NCI-H69 (cell line): ENCODE data around the gene HLCS.
A peak's percentile ranks its signal among the peaks of the same experiment; 100 is the strongest.

ENCODE experiments used
- DNase-seq: peaks from one replicate; lab custom pipeline; 2025; lab: John Stamatoyannopoulos, UW

The HLCS gene

DNA sequence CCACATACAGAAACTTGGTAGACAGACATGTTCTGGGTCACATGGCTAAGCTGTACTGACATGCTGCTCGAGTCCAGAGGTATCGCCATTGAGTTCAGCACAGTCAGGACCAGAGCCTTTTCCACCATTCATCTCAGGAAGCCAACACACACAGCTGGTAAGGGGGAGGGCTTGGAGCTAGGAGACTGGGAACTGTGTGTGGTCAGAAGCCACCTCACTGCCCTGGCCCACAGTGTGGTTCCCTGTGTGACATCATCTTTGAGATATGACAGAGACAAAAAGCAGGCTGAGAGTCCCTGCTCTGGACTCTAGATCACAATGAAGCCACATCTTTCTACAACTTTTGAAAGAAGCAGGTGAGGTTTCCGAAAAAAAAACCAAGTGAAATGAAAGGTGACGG lies 160.4 kb downstream of the HLCS start:
- DNase-seq, result no peak

DNA sequence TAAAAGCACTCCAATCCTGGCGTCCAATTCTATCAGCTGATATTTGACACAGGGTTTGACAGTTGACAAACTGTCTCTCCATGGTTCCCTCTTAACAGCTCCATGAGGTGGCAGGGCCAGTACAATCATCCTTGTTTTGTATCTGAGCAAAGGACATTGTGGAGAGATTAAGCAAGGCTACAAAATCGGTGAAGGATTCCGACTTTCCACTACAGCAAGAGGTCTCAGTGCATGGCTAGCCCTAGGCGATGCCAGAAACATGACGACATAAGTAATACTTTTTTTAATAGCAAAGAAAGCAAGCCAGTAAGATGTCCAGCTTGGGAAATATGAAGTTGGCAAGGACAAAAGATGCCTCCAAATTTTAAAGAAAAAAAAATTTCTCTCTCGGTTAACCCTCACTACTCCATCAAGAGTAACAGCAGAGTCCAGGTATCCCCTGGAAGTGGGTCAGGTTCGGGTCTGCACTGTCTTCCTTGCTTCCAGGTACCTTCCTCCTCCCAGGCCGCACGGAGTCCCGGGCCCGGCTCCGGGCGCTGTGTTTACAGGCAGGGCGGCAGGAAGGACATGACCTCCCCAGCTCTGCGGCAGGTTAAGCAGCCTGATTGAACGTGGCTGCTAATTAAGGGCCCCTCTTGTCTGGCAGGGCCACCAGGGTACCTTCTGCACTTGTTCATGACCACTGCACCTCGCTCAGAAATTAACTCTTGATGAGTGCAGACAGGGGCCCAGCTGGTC lies 161.4 kb downstream of the HLCS start:
- no peak for DNase-seq

GRCh38 chr21:36803816-36804439 lies 162.5 kb downstream of the HLCS start:
- DNase-seq, result no peak

DNA sequence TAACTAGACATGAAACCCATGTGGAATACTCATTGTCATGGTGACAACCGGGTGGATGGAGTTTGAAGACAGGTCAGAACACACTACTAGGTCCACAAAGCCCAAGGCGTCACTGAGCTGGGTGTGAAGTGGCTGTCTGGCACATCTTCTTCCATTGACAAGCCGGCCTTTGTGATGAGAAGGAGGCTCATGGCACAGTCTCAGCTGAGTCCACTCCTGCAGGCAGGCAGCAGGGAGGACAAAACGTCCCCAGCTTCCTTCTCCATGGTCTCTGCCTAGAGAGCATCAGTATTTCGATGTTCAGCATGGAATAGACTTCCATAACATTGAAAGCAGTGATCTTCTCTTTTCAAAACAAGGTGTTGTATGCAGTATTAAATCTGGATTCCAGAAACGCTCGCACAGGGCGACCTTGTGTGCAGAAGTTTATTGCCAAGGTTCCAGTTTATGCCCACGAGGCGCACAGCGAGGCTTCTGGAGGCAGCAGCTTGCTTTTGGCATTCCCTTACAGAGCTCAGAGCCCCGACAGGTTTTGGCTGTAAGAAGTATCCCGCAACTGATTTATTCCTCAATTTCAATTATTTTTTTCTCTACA lies 163.3 kb downstream of the HLCS start:
- no peak for DNase-seq

DNA sequence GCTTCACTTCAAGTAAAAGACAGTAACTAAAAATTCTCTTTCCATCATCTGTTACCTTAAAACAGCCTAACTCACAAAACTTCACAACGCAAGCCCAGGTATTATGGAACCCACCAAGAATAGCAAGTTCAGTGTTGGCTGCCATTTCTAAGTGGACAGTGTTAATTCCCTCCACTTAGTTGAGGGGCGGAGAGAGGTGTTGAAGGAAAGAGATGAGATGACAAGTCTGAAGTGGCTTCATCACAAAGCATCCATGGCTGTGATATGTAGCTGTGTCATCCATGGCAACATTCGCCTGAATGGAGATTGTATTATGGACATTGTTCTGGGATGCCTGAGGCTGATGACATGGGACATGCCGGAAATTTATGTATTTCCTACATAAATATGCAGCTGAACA lies 165.7 kb downstream of the HLCS start:
- no peak for DNase-seq

GRCh38 chr21:36799869-36800268 lies 166.6 kb downstream of the HLCS start:
- DNase-seq, result no peak

DNA sequence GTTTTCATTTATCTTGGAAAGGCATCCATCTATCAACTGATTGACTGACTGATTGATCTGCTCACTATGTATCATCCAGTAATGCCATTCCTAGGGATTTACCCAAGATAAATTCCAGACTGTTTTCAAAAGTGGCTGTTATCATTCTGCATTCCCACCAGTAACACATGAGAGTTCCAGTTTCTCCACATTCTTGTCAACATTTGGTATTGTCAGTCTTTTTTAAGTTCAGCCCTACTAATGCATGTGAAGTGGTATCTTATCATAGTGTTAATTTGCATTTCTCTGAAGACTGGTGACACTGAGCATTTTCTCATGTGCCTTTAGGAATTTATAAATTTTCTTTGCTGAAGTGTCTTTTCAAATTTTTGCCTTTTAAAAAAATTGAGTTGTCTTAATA lies 168.0 kb downstream of the HLCS start:
- DNase-seq, result no peak

DNA sequence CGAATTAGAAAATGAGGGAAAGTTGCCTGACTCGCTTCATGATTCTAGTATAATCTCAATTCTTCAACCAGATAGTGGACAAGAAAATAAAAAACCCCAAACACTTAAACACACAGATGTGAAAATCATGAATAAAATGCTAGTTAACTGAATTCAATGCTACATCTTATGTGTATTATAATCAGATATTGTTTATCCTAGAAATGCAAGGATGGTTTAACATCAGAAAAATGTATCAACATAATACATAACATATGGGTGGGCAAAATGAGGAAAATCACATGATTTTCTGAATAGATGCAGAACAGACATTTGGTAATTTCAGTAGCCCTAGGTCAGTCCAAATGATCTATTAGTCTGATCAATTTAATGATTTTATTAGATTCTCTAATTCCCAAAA lies 170.4 kb downstream of the HLCS start:
- DNase-seq, result no peak

- peak; percentile 63 for DNase-seq
Observed at GRCh38 chr21:36792505-36792967, 173.9 kb downstream of the HLCS start.

DNA sequence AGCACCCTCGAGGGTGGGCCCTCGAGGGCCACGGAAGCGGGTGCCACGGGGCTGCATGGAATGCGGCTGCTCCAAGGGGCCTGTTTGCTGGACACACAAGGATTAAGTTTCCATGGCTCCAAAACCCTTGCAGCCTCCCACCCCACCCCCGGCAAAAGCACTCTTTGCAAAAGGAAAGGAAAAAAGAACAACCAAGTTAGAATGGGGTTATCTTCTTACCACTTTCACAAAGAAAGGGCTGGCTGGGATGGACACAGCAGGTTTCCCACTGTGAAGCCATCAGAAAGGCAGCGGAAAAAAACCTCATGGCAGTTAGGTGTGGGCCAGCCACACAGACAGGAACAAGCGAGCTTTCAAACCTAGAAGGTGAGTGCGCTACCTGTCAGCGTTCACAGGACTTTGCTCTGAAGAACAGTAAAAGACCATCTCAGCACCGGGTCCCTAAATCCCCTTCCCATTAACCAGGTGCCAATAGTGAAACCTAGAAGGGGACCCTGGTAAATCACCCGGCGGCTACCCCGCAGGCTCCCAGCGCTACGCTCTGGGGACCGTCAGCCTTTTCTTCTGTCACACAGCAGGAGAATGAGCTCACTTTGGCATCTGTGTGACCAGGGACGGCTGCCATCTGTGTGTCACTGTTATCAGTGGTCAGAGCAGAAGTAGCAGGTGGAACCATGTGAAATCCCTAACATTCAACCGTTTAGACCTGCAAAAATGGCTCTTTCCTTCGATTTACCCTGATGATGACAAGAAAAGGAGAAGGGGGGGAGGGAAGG lies 174.6 kb downstream of the HLCS start:
- DNase-seq, result peak; percentile 63

DNA sequence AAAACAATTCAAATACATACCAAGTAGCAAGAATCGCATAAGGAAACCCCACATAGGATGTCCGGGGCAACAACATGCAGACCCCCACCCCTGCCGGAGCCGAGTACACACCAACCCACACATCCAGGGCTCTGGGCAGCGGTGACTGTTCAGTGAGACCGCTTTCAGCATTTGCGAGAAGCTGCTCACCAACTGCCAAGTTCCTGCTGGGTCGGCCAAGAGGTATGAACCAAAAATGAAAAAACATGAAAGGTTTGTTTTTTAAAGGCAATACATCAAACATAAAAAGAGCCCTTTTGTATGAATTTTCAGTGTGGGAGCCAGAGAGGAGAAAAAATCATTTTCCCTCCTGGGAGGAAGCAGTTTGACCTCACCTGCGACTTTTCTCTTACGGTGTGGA lies 175.3 kb downstream of the HLCS start:
- no peak for DNase-seq

GRCh38 chr21:36790616-36791015 lies 175.9 kb downstream of the HLCS start:
- no peak for DNase-seq

DNA sequence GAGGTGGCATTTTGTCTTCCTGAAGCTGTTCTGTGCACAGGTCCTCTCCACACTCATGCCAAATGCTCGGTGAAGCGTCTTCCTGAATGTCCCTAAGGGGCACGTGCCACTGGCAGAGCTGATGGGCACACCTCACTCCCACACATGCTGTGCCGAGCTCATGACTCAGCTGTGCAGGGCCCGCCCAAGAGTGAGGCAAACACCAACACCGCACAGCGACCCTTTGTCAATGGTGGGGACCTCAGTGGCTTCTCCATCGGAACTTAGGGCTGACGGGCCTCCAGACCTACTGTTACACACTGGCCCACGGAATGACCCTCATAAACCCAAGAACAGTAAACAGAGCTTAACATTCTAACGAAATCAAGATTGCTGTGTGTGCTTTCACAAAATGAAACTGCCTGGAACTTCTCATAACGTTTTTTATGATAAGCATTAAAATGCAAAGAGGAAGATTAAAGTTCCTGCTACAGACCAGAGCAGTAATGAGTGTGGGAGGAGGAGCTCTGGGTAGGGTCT lies 178.3 kb downstream of the HLCS start:
- no peak for DNase-seq

GRCh38 chr21:36786186-36786585 lies 180.3 kb downstream of the HLCS start:
- no peak for DNase-seq

- DNase-seq, result no peak
Observed at GRCh38 chr21:36785615-36786014, 180.9 kb downstream of the HLCS start.

DNA sequence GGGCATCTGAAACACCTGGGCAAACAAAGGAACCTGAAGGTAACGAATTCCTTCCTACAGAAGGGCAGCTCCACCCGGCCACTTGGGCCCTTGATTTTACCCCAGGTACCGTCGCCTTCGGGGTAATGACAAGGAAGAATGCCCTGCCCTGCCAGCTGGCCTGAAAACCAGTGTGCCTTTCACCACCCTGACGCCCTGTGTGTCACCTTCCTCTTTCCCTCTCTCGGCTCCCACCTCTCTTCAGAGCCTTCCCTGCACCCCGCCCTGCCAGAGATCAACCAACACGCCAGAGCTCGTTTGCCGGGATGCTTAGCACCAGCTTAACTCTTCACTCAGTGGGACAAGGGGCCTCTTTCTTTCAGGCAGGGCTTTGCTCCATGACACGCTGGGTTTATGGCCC lies 181.5 kb downstream of the HLCS start:
- DNase-seq, result no peak

DNA sequence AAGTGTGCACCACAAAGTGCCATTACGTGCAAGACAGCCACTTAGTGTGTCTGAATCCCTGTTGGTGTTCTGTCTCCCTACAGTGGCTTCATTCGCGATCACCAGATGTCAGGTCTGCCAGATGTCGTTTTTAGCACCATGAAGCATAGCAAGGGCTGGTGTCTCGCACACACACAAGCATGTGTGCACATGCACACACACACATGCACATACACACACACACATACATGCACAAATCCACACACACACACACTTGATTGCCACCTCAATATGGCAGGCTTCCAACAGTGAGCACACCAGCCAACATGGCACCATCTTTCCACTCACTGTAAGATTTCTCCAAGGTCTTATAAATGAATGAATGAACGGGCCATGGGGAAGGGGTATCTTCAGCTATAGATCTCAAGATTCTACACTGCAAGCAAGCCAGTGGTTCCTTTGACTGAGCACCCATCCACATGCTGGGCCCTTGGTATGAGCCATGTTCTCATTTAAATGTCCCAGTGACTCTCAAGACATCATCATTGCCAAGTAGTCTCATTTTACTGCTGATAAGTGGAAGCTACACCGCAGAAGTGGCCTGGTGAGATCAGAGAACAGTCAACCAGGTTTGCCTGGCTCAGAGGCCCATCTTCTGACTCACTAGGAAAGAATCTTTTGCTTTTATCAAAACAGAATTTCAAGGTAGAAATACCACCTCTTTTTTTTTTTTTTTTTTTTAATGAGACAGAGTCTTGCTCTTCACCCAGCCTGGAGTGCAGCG lies 182.7 kb downstream of the HLCS start:
- no peak for DNase-seq

DNA sequence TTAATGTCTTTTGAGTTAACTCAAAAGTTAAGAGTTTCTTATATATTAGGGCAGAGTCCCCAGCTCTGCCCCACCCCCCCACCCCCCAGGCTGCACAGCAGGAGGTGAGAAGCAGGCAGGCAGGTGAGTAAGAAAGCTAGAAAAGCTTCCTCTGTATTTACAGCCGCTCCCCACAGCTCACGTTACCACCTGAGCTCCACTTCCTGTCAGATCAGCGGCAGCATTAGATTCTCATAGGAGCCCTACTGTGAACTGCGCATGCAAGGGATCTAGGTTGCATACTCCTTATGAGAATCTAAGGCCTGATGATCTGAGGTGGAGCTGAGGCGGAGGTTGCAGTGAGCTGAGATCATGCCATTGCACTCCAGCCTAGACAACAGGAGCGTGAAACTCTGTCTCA lies 185.6 kb downstream of the HLCS start:
- no peak for DNase-seq

- DNase-seq, result no peak
Observed at GRCh38 chr21:36776981-36777617, 189.4 kb downstream of the HLCS start.

GRCh38 chr21:36773995-36774394 lies 192.5 kb downstream of the HLCS start:
- DNase-seq, result no peak

DNA sequence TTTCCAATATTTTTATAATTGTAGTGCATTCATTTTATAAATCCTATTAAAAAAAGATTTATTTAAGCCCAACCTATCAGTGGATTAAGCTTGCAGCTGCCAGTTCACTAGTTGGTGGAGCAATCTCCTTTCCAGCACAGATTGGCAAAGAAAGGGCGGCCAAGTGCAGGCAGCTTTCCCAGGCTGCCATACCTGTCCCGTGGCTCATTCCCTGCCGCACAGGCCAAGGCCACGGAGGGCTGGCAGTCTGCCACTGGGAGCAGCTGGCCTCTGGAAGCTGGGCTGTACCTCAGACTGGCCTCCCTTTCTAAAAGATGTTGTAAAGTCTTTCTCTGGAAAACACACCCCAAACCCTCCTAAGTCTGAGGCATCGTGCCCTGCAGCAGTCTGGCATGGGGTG lies 193.4 kb downstream of the HLCS start:
- peak; percentile 49 for DNase-seq
